HEK293 (cell line): ENCODE results near the gene LDHD.

ENCODE experiments used
- CTCF ChIA-PET: fragments of 350-600 bp; formaldehyde crosslinking; extraction: SDS; loops from one replicate; lab custom pipeline; 2021; ENCODE audit warnings: antibody characterized with exemption; lab: Yijun Ruan, JAX
- POLR2A ChIA-PET: fragments of 300-600 bp; formaldehyde crosslinking; extraction: SDS; loops from one replicate; lab custom pipeline; 2020; ENCODE audit warnings: antibody characterized with exemption, inconsistent platforms; lab: Yijun Ruan, JAX
- H3K27ac ChIP-seq: fragments of 200-500 bp; sonication (Bioruptor generic); 2 replicates; pipeline ENCODE4 v1.5.1; 2014; ENCODE audit warnings: low read depth, low read length, control low read depth, inconsistent platforms; ENCODE audit errors: extremely low read depth
- H3K36me3 ChIP-seq, 2 experiments: fragments of 200-500 bp in 1 of 2; sonication (Bioruptor generic) in 1 of 2; 1 replicate in 1 of 2; 2 replicates in 1 of 2; pipeline ENCODE4 v1.5.1; 2014 to 2017; ENCODE audit warnings: inconsistent platforms in 2 of 2, low read length in 2 of 2; ENCODE audit not compliant: control insufficient read depth in 2 of 2, insufficient read depth in 1 of 2
- H3K4me1 ChIP-seq: fragments of 200-500 bp; sonication (Bioruptor generic); 2 replicates; pipeline ENCODE4 v1.5.1; 2014; ENCODE audit warnings: mild to moderate bottlenecking, low read length, inconsistent platforms; ENCODE audit not compliant: control insufficient read depth, insufficient read depth
- H3K4me3 ChIP-seq: 2 replicates; pipeline ENCODE4 v1.5.1; 2011; ENCODE audit warnings: low read depth, mild to moderate bottlenecking, control low read depth, low read length, moderate library complexity
- H3K9me3 ChIP-seq: fragments of 200-500 bp; sonication (Bioruptor generic); 2 replicates; pipeline ENCODE4 v1.5.1; 2014; ENCODE audit warnings: low read depth, low read length, inconsistent platforms; ENCODE audit not compliant: control insufficient read depth, insufficient read depth
- ELK4 ChIP-seq: IDR thresholded peaks from 2 replicates; pipeline ENCODE4 v1.6.1; 2011; ENCODE audit warnings: mild to moderate bottlenecking, low read depth, low read length, borderline replicate concordance
- HIC1 ChIP-seq: fragments of 450-650 bp; formaldehyde crosslinking; IDR thresholded peaks from 2 replicates; pipeline ENCODE4 v1.5.1; 2016; ENCODE audit warnings: missing biosample characterization, missing genetic modification characterization
- SCRT1 ChIP-seq: fragments of 450-650 bp; formaldehyde crosslinking; IDR thresholded peaks from 2 replicates; pipeline ENCODE4 v1.5.1; 2016; ENCODE audit warnings: missing biosample characterization, missing genetic modification characterization, borderline replicate concordance
- TSHZ1 ChIP-seq: fragments of 450-650 bp; formaldehyde crosslinking; IDR thresholded peaks from 2 replicates; pipeline ENCODE4 v1.5.1; 2016; ENCODE audit warnings: missing biosample characterization, missing genetic modification characterization, borderline replicate concordance
- ZBTB1 ChIP-seq: fragments of 450-650 bp; formaldehyde crosslinking; IDR thresholded peaks from 2 replicates; pipeline ENCODE4 v1.5.1; 2016; ENCODE audit warnings: missing biosample characterization, missing genetic modification characterization
- ZBTB49 ChIP-seq: fragments of 450-650 bp; formaldehyde crosslinking; IDR thresholded peaks from 2 replicates; pipeline ENCODE4 v1.5.1; 2016; ENCODE audit warnings: missing biosample characterization, missing genetic modification characterization, low read depth
- ZNF169 ChIP-seq: fragments of 450-650 bp; formaldehyde crosslinking; IDR thresholded peaks from 2 replicates; pipeline ENCODE4 v1.5.1; 2016; ENCODE audit warnings: missing biosample characterization, missing genetic modification characterization
- ZNF202 ChIP-seq: fragments of 450-650 bp; formaldehyde crosslinking; IDR thresholded peaks from 2 replicates; pipeline ENCODE4 v1.5.1; 2016; ENCODE audit warnings: missing biosample characterization, missing genetic modification characterization, borderline replicate concordance
- ZNF488 ChIP-seq: fragments of 450-650 bp; formaldehyde crosslinking; IDR thresholded peaks from 2 replicates; pipeline ENCODE4 v1.5.1; 2016; ENCODE audit warnings: missing biosample characterization, missing genetic modification characterization
- ZNF544 ChIP-seq: fragments of 450-650 bp; formaldehyde crosslinking; IDR thresholded peaks from 2 replicates; pipeline ENCODE4 v1.5.0; 2017; ENCODE audit warnings: missing biosample characterization, missing genetic modification characterization
- ZNF610 ChIP-seq: fragments of 450-650 bp; formaldehyde crosslinking; IDR thresholded peaks from 2 replicates; pipeline ENCODE4 v1.5.1; 2016; ENCODE audit warnings: missing biosample characterization, missing genetic modification characterization, borderline replicate concordance
- ZNF624 ChIP-seq: fragments of 450-650 bp; formaldehyde crosslinking; IDR thresholded peaks from 2 replicates; pipeline ENCODE4 v1.5.1; 2017; ENCODE audit warnings: missing biosample characterization, missing genetic modification characterization
- ZSCAN4 ChIP-seq: fragments of 450-650 bp; formaldehyde crosslinking; IDR thresholded peaks from 2 replicates; pipeline ENCODE4 v1.5.1; 2017; ENCODE audit warnings: missing biosample characterization, missing genetic modification characterization

The LDHD gene

GRCh38 chr16:75089486-75090202, 26.9 kb downstream of the LDHD start:
- Histone ChIP-seq H3K4me1 (no peaks in the 10 kb centered on the region), H3K9me3 (no peaks in the 10 kb centered on the region), H3K36me3 (no peaks in the 10 kb centered on the region), H3K4me3 (no peak overlapping the region), H3K27ac (no peak overlapping the region)
- ChIA-PET POLR2A (no interaction called here), CTCF (interaction anchor here (0.8 kb wide), 1 partner anchor 22 kb away, joined by 4 read pairs; no protein-coding TSS in a partner anchor)
- TF ChIP-seq ZBTB49 (tag by site-specific recombination), result no peak
- no peak for TF ChIP-seq ZNF488 (tag by site-specific recombination)
- no peak for TF ChIP-seq TSHZ1 (tag by site-specific recombination)
- no peak for TF ChIP-seq ZBTB1 (tag by site-specific recombination)
- TF ChIP-seq HIC1 (tag by site-specific recombination), result no peak
- TF ChIP-seq SCRT1, result no peak
- no peak for TF ChIP-seq ZNF544 (tag by site-specific recombination)
- no peak for TF ChIP-seq ZNF202 (tag by site-specific recombination)
- no peak for TF ChIP-seq ELK4
- TF ChIP-seq ZNF624, result no peak
- no peak for TF ChIP-seq ZSCAN4 (tag by site-specific recombination)
- TF ChIP-seq ZNF610 (tag by site-specific recombination), result no peak
- no peak for TF ChIP-seq ZNF169
